SK-N-SH treated with all-trans-retinoic acid at 6 μM for 48 hours (cell line): Measurements from ENCODE around the gene ENAH.

Source experiments
- ZFP3 ChIP-seq: fragments of 250-450 bp; sonication (Bioruptor Pico); IDR thresholded peaks from 2 replicates; pipeline ENCODE4 v1.5.0; 2020; ENCODE audit warnings: mild to moderate bottlenecking, moderate library complexity
- TF ChIP-seq, protein P1 (sequence below): fragments of 250-450 bp; sonication (Bioruptor Pico); IDR thresholded peaks from 2 replicates; pipeline ENCODE4 v1.5.1; 2021; ENCODE audit warnings: mild to moderate bottlenecking, moderate library complexity
- TF ChIP-seq, protein P2 (sequence below): fragments of 250-450 bp; sonication (Bioruptor Pico); IDR thresholded peaks from 2 replicates; pipeline ENCODE4 v1.8.0; 2020; ENCODE audit warnings: mild to moderate bottlenecking, moderate library complexity, borderline replicate concordance

DNA sequence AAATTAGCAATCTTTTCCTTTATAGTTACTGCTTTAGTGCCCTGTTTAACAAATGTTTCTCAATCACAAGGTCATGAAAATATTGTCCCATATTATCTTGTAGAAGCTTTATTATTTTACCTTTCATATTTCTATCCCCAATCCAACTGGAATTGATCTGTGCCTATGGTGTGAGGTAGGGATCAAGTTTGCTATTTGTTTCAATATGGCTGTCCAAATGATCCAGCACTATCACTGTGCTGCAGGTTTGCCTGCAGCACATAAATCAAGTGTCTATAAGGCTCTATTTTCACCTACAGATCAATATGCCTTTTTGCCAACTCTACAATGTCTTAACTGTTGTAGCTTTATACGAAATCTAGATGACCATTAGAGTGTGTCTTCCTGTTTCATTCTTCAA is 96.2 kb downstream of the ENAH start:
- TF ChIP-seq, protein P1, sequence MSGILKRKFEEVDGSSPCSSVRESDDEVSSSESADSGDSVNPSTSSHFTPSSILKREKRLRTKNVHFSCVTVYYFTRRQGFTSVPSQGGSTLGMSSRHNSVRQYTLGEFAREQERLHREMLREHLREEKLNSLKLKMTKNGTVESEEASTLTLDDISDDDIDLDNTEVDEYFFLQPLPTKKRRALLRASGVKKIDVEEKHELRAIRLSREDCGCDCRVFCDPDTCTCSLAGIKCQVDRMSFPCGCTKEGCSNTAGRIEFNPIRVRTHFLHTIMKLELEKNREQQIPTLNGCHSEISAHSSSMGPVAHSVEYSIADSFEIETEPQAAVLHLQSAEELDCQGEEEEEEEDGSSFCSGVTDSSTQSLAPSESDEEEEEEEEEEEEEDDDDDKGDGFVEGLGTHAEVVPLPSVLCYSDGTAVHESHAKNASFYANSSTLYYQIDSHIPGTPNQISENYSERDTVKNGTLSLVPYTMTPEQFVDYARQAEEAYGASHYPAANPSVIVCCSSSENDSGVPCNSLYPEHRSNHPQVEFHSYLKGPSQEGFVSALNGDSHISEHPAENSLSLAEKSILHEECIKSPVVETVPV (CRISPR knock-in tag) = no peak
- TF ChIP-seq, protein P2, sequence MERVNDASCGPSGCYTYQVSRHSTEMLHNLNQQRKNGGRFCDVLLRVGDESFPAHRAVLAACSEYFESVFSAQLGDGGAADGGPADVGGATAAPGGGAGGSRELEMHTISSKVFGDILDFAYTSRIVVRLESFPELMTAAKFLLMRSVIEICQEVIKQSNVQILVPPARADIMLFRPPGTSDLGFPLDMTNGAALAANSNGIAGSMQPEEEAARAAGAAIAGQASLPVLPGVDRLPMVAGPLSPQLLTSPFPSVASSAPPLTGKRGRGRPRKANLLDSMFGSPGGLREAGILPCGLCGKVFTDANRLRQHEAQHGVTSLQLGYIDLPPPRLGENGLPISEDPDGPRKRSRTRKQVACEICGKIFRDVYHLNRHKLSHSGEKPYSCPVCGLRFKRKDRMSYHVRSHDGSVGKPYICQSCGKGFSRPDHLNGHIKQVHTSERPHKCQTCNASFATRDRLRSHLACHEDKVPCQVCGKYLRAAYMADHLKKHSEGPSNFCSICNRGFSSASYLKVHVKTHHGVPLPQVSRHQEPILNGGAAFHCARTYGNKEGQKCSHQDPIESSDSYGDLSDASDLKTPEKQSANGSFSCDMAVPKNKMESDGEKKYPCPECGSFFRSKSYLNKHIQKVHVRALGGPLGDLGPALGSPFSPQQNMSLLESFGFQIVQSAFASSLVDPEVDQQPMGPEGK (CRISPR knock-in tag) = no peak
- no peak for TF ChIP-seq ZFP3
